Keratinocyte (primary cell): ENCODE results near the gene CHRD. TPM values are rescaled to one million over a fixed set of nuclear protein-coding genes. Genes with fewer than 3 reads are reported as not detected.

Source experiments
- DNase-seq: peaks from one replicate; pipeline ENCODE4 v3.0.0-alpha.2; 2011; ENCODE audit warnings: low read depth, missing footprints, low spot score
- FAIRE-seq: peaks from 2 replicates; lab custom pipeline; 2011; peaks lifted over from hg19 to GRCh38; lab: Jason Lieb, UNC
- H2AFZ ChIP-seq: 2 replicates; pipeline ENCODE4 v1.6.0; 2012; ENCODE audit warnings: low read length, control low read depth, inconsistent platforms; ENCODE audit not compliant: control insufficient read depth
- H3K27ac ChIP-seq: 2 replicates; pipeline ENCODE4 v1.5.1; 2011; ENCODE audit warnings: low read length; ENCODE audit not compliant: control insufficient read depth, insufficient read depth
- H3K27me3 ChIP-seq: 3 replicates; pipeline ENCODE4 v1.6.0; 2011; ENCODE audit warnings: low read length; ENCODE audit not compliant: control insufficient read depth, insufficient read depth; ENCODE audit errors: extremely low read depth
- H3K36me3 ChIP-seq, 2 experiments: 2 replicates in 1 of 2; 3 replicates in 1 of 2; pipeline ENCODE4 v1.5.1; 2011; ENCODE audit warnings: low read length in 2 of 2, mild to moderate bottlenecking in 1 of 2; ENCODE audit not compliant: control insufficient read depth in 2 of 2, insufficient read depth in 2 of 2; ENCODE audit errors: extremely low read depth in 1 of 2
- H3K4me1 ChIP-seq: 3 replicates; pipeline ENCODE4 v1.5.1; 2011; ENCODE audit warnings: low read length; ENCODE audit not compliant: control insufficient read depth, insufficient read depth; ENCODE audit errors: extremely low read depth
- H3K4me2 ChIP-seq: 3 replicates; pipeline ENCODE4 v1.6.0; 2011; ENCODE audit warnings: low read depth, low read length; ENCODE audit not compliant: control insufficient read depth, insufficient read depth; ENCODE audit errors: extremely low read depth
- H3K4me3 ChIP-seq, 3 experiments: fragments of 200-600 bp in 1 of 3; sonication (generic) in 1 of 3; 2 replicates in 2 of 3; 3 replicates in 1 of 3; pipeline ENCODE4 v1.5.1; 2011 to 2016; ENCODE audit warnings: low read length in 3 of 3, mild to moderate bottlenecking in 3 of 3, control low read depth in 2 of 3, inconsistent platforms in 1 of 3, low read depth in 1 of 3, mixed read lengths in 1 of 3, mixed run types in 1 of 3, moderate library complexity in 1 of 3; ENCODE audit not compliant: control insufficient read depth in 2 of 3, insufficient read depth in 2 of 3; ENCODE audit errors: extremely low read depth in 1 of 3
- H3K79me2 ChIP-seq: 2 replicates; pipeline ENCODE4 v1.6.0; 2012; ENCODE audit warnings: low read length; ENCODE audit not compliant: control insufficient read depth, insufficient read depth
- H3K9ac ChIP-seq: 3 replicates; pipeline ENCODE4 v1.6.0; 2011; ENCODE audit warnings: low read length; ENCODE audit not compliant: control insufficient read depth, insufficient read depth; ENCODE audit errors: extremely low read depth
- H3K9me1 ChIP-seq: 3 replicates; pipeline ENCODE4 v1.6.0; 2011; ENCODE audit warnings: low read length; ENCODE audit not compliant: control insufficient read depth, insufficient read depth; ENCODE audit errors: extremely low read depth
- H3K9me3 ChIP-seq: 2 replicates; pipeline ENCODE4 v1.5.1; 2012; ENCODE audit warnings: low read depth, low read length; ENCODE audit not compliant: control insufficient read depth
- H4K20me1 ChIP-seq: 3 replicates; pipeline ENCODE4 v1.6.0; 2011; ENCODE audit warnings: low read length; ENCODE audit not compliant: control insufficient read depth, insufficient read depth; ENCODE audit errors: extremely low read depth
- EZH2 ChIP-seq: IDR thresholded peaks from one replicate; pipeline ENCODE4 v1.6.1; 2012; ENCODE audit warnings: inconsistent platforms, mild to moderate bottlenecking, low read length, moderate library complexity
- dilution Hi-C: fragments of 300-500 bp; cut with MboI; formaldehyde crosslinking; loops from one replicate; pipeline ENCODE4 v1.7.0; 2020; ENCODE audit warnings: low sequenced_read_pairs; ENCODE audit not compliant: extremely low pct_ligation_motif_present
- polyA plus RNA-seq, 5 experiments: library from polyadenylated mRNA; depleted of rRNA in 3 of 5; stranded (reverse) in 3 of 5; stranded (forward) in 1 of 5; unstranded in 1 of 5; fragments of >200 nt; gene quantifications; 1 replicate in 1 of 5; 2 replicates in 3 of 5; 3 replicates in 1 of 5; pipeline versions ENCODE4 v1.2.1 to v1.2.3, GENCODE V29; 2011 to 2012; ENCODE audit warnings: missing spikeins in 2 of 5, low read depth in 1 of 5, low replicate concordance in 1 of 5
- TF ChIP-seq, protein P1 (sequence below), 3 experiments: IDR thresholded peaks in 1 of 3; conservative IDR thresholded peaks in 1 of 3; optimal IDR thresholded peaks in 1 of 3; 2 replicates in 2 of 3; 3 replicates in 1 of 3; pipeline versions ENCODE3 to v1.5.1; 2011; ENCODE audit warnings: low read length in 3 of 3, mild to moderate bottlenecking in 3 of 3, moderate library complexity in 2 of 3, control low read depth in 1 of 3, inconsistent platforms in 1 of 3; ENCODE audit not compliant: insufficient read depth in 2 of 3; ENCODE audit errors: extremely low read depth in 1 of 3

The CHRD gene
- polyA plus RNA-seq, 1 donor (not counting 4 experiments of a cell fraction or from before 2014, with no cell fraction given), result not detected

DNA sequence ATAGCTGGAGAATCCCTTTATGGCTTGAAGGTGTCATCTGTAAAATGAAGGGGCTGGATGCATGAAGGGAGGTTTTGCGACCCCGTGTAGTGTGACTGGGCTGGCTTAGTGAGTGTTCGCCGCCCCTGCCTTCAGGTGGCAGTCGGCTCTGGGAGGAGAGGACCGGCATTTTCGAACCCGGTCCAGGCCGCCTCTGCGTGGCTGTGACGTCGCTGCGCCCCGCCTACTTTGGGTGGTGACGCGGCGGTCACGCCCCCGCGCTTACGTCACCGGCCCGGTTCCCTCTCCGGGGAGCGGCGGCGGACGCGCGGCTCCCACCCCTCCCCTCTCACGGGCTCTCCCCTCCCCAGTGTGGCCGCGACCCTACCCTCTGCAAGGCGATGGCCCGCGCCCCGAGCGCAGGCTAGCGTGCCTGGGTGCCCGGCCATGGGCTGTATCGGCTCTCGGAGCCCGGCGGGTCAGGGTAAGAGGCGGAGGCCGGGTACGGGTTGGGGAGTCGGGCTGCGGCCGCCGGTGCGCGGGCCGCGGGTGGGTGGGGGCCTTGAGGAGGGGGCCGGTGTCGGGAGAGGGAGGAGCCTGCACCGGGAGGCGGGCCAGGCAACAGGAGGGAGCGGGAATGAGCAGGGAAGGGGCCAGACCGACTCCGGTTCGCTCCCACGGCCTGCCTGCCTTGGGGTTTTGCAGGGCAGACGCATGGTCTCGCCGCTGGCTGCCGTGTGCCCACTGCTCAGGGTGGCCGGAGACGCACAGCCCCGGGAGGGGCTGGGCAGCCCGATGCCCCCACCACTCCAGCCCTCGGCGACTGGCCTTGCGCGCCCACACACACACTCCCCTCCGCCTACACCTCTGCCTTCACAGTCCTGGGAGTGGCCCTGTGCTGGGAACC is 44.0 kb upstream of the CHRD start:
- peaks cover 32 to 37% of the 10 kb centered on the region in 2 experiments for H3K36me3 ChIP-seq
- peaks cover 3% of the 10 kb centered on the region for H3K9me1 ChIP-seq
- no peaks in the 10 kb centered on the region for H3K9me3 ChIP-seq
- peak overlapping the region; percentile 90 for H3K4me2 ChIP-seq
- peak overlapping the region; percentile 52 to 78 (median 72) for H3K4me3 ChIP-seq
- dilution Hi-C loops, result no loop called here
- H4K20me1 ChIP-seq, result peaks cover 14% of the 10 kb centered on the region
- peaks cover 28% of the 10 kb centered on the region for H3K79me2 ChIP-seq
- no peak for DNase-seq
- H3K9ac ChIP-seq, result peak overlapping the region; percentile 88
- peak overlapping the region; percentile 85 for H3K27ac ChIP-seq
- no peak overlapping the region for H2AFZ ChIP-seq
- no peak for FAIRE-seq
- H3K27me3 ChIP-seq, result no peaks in the 10 kb centered on the region
- TF ChIP-seq, protein P1, sequence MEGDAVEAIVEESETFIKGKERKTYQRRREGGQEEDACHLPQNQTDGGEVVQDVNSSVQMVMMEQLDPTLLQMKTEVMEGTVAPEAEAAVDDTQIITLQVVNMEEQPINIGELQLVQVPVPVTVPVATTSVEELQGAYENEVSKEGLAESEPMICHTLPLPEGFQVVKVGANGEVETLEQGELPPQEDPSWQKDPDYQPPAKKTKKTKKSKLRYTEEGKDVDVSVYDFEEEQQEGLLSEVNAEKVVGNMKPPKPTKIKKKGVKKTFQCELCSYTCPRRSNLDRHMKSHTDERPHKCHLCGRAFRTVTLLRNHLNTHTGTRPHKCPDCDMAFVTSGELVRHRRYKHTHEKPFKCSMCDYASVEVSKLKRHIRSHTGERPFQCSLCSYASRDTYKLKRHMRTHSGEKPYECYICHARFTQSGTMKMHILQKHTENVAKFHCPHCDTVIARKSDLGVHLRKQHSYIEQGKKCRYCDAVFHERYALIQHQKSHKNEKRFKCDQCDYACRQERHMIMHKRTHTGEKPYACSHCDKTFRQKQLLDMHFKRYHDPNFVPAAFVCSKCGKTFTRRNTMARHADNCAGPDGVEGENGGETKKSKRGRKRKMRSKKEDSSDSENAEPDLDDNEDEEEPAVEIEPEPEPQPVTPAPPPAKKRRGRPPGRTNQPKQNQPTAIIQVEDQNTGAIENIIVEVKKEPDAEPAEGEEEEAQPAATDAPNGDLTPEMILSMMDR (optimal IDR thresholded peaks at IDR 0.05 in 1 of 3, IDR thresholded peaks at IDR 0.05 in 1 of 3, conservative IDR thresholded peaks at IDR 0.05 in 1 of 3; ENCODE audit: extremely low read depth in 1 of 3, insufficient read depth in 2 of 3, low read length in 3 of 3), result no peak
- no peak for TF ChIP-seq EZH2
- peaks cover 89% of the 10 kb centered on the region for H3K4me1 ChIP-seq

GRCh38 chr3:184336547-184337398 is 43.1 kb upstream of the CHRD start:
- FAIRE-seq, result peak; percentile 60
- dilution Hi-C loops, result no loop called here

More at GRCh38 chr3:184336547-184337398, 43.1 kb upstream of the CHRD start:
- H3K36me3 ChIP-seq, result peaks cover 23 to 39% of the 10 kb centered on the region in 2 experiments
- no peak overlapping the region for H2AFZ ChIP-seq
- peak overlapping the region; percentile 88 for H3K9ac ChIP-seq
- peaks cover 15% of the 10 kb centered on the region for H4K20me1 ChIP-seq
- H3K27me3 ChIP-seq, result no peaks in the 10 kb centered on the region
- H3K79me2 ChIP-seq, result peaks cover 28% of the 10 kb centered on the region
- peak overlapping the region; percentile 52 to 78 (median 72) for H3K4me3 ChIP-seq
- peak overlapping the region; percentile 85 for H3K27ac ChIP-seq
- peak overlapping the region; percentile 90 for H3K4me2 ChIP-seq
- H3K9me1 ChIP-seq, result peaks cover 6% of the 10 kb centered on the region
- peaks cover 89% of the 10 kb centered on the region for H3K4me1 ChIP-seq
- TF ChIP-seq, protein P1 (optimal IDR thresholded peaks at IDR 0.05 in 1 of 3, IDR thresholded peaks at IDR 0.05 in 1 of 3, conservative IDR thresholded peaks at IDR 0.05 in 1 of 3; ENCODE audit: extremely low read depth in 1 of 3, insufficient read depth in 2 of 3, low read length in 3 of 3), result no peak
- TF ChIP-seq EZH2, result no peak
- DNase-seq, result no peak
- H3K9me3 ChIP-seq, result no peaks in the 10 kb centered on the region
